Neural progenitor cell (in vitro differentiated cells): ENCODE measurements around the gene NPB. TPM values are rescaled to one million over a fixed set of nuclear protein-coding genes. Genes with fewer than 3 reads are reported as not detected.

Experiments
- DNase-seq: peaks from one replicate; pipeline ENCODE4 v3.0.0-alpha.2; 2016; ENCODE audit warnings: low spot score
- H2AFZ ChIP-seq: fragments of 200-600 bp; sonication (generic); replicated peaks from 2 replicates; pipeline ENCODE4 v1.6.1; 2016; ENCODE audit warnings: antibody characterized with exemption
- H3F3A ChIP-seq: fragments of 200-600 bp; sonication (generic); 2 replicates; pipeline ENCODE4 v1.6.1; 2016; ENCODE audit warnings: antibody characterized with exemption, low read depth
- H3K27ac ChIP-seq: fragments of 200-600 bp; sonication (generic); 2 replicates; pipeline ENCODE4 v1.5.1; 2016; ENCODE audit warnings: mild to moderate bottlenecking
- H3K27me3 ChIP-seq: fragments of 200-600 bp; sonication (generic); 2 replicates; pipeline ENCODE4 v1.6.1; 2016; ENCODE audit warnings: mild to moderate bottlenecking, moderate library complexity
- H3K36me3 ChIP-seq: fragments of 200-600 bp; sonication (generic); 2 replicates; pipeline ENCODE4 v1.5.1; 2016
- H3K4me1 ChIP-seq: fragments of 200-600 bp; sonication (generic); 2 replicates; pipeline ENCODE4 v1.6.1; 2016; ENCODE audit warnings: mixed run types
- H3K4me2 ChIP-seq: fragments of 200-600 bp; sonication (generic); 2 replicates; pipeline ENCODE4 v1.6.1; 2016
- H3K4me3 ChIP-seq: fragments of 200-600 bp; sonication (generic); 2 replicates; pipeline ENCODE4 v1.5.1; 2016
- H3K79me2 ChIP-seq: fragments of 200-600 bp; sonication (generic); 2 replicates; pipeline ENCODE4 v1.6.1; 2016; ENCODE audit warnings: low read depth
- H3K9ac ChIP-seq: fragments of 200-600 bp; sonication (generic); 2 replicates; pipeline ENCODE4 v1.6.1; 2016
- H3K9me3 ChIP-seq: fragments of 200-600 bp; sonication (generic); 2 replicates; pipeline ENCODE4 v1.5.1; 2016; ENCODE audit warnings: low read depth
- H4K20me1 ChIP-seq: fragments of 200-600 bp; sonication (generic); 2 replicates; pipeline ENCODE4 v1.6.1; 2016; ENCODE audit warnings: low read depth
- H3K27ac Mint-ChIP-seq: 3 replicates; pipeline ENCODE4 v1.8.0; 2021; ENCODE audit warnings: mixed read lengths
- H3K27me3 Mint-ChIP-seq: 2 replicates; pipeline ENCODE4 v1.8.0; 2022; ENCODE audit warnings: low read depth, mild to moderate bottlenecking, inconsistent platforms, moderate library complexity, mixed read lengths; ENCODE audit not compliant: insufficient read depth
- H3K36me3 Mint-ChIP-seq: 3 replicates; pipeline ENCODE4 v1.8.0; 2021; ENCODE audit warnings: mixed read lengths
- H3K4me1 Mint-ChIP-seq: 3 replicates; pipeline ENCODE4 v1.8.0; 2021; ENCODE audit warnings: mixed read lengths
- H3K4me3 Mint-ChIP-seq: 3 replicates; pipeline ENCODE4 v1.8.0; 2021; ENCODE audit warnings: mild to moderate bottlenecking, moderate library complexity, mixed read lengths
- H3K9me3 Mint-ChIP-seq: 3 replicates; pipeline ENCODE4 v1.8.0; 2020; ENCODE audit warnings: mixed read lengths
- EZH2 ChIP-seq: fragments of 200-600 bp; sonication (generic); IDR thresholded peaks from 2 replicates; pipeline ENCODE4 v1.6.1; 2017; ENCODE audit warnings: antibody characterized with exemption, mild to moderate bottlenecking, moderate library complexity
- EZH2phosphoT487 ChIP-seq: fragments of 200-600 bp; sonication (generic); IDR thresholded peaks from 2 replicates; pipeline ENCODE4 v1.6.1; 2017; ENCODE audit warnings: antibody characterized with exemption
- total RNA-seq: library from RNA; depleted of rRNA; stranded (reverse); fragments of >200 nt; gene quantifications from 2 replicates; pipeline ENCODE4 v1.2.3, GENCODE V29; 2015; ENCODE audit warnings: low replicate concordance
- TF ChIP-seq, protein P1 (sequence below): fragments of 200-600 bp; sonication (generic); IDR thresholded peaks from 2 replicates; pipeline ENCODE4 v1.5.1; 2017; ENCODE audit warnings: antibody characterized with exemption, mild to moderate bottlenecking

Gene NPB
- total RNA-seq, 1 donor from 2014 or later = not detected

DNA sequence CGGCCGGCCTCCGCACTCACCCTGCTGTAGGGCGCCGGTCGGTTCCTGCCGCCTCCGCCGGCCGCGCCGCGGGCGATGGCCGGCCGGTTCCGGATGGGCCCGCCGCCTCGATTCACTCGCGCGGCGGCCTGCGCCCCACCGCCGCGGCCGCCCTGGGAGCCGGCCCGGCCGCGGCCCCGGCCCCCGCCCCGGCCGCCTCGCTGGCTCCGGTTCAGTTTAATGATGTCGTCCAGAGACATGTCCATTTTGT is 10.8 kb upstream of the NPB start:
- H3K4me2 ChIP-seq = peak overlapping the region; percentile 83

DNA sequence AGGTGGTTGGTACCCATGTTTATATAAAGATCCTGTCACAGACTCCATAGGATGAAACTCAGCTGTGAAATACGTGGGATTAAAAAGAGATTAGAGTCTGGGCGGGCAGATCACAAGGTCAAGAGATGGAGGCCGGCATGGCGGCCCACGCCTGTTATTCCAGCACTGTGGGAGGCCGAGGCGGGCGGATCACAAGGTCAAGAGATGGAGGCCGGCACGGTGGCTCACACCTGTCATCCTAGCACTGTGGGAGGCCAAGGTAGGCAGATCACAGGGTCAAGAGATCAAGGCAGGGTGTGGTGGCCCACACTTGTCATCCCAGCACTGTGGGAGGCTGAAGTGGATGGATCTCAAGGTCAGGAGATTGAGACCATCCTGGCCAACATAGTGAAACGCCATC is 6.6 kb upstream of the NPB start:
- Histone ChIP-seq H3K4me2 (no peak overlapping the region), H3K79me2 (peaks cover 33% of the 10 kb centered on the region), H3K4me3 (no peak overlapping the region), H3K27me3 (no peaks in the 10 kb centered on the region), H3K27ac (no peak overlapping the region), H3K9me3 (no peaks in the 10 kb centered on the region), H4K20me1 (peaks cover 37% of the 10 kb centered on the region), H3K9ac (no peak overlapping the region), H3K4me1 (peaks cover under 1% of the 10 kb centered on the region), H3K36me3 (no peaks in the 10 kb centered on the region), H3F3A (peaks cover 17% of the 10 kb centered on the region), H2AFZ (no peak overlapping the region)
- Mint-ChIP-seq H3K27ac (no peak overlapping the region), H3K4me3 (no peak overlapping the region), H3K9me3 (no peaks in the 10 kb centered on the region), H3K27me3 (peaks cover 4% of the 10 kb centered on the region), H3K4me1 (peaks cover 9% of the 10 kb centered on the region), H3K36me3 (peaks cover 13% of the 10 kb centered on the region)
- no peak for TF ChIP-seq EZH2phosphoT487
- TF ChIP-seq EZH2 = no peak
- TF ChIP-seq, protein P1, sequence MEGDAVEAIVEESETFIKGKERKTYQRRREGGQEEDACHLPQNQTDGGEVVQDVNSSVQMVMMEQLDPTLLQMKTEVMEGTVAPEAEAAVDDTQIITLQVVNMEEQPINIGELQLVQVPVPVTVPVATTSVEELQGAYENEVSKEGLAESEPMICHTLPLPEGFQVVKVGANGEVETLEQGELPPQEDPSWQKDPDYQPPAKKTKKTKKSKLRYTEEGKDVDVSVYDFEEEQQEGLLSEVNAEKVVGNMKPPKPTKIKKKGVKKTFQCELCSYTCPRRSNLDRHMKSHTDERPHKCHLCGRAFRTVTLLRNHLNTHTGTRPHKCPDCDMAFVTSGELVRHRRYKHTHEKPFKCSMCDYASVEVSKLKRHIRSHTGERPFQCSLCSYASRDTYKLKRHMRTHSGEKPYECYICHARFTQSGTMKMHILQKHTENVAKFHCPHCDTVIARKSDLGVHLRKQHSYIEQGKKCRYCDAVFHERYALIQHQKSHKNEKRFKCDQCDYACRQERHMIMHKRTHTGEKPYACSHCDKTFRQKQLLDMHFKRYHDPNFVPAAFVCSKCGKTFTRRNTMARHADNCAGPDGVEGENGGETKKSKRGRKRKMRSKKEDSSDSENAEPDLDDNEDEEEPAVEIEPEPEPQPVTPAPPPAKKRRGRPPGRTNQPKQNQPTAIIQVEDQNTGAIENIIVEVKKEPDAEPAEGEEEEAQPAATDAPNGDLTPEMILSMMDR = no peak
- no peak for DNase-seq

More for the DNA sequence above, 10.8 kb upstream of the NPB start:
- no peak overlapping the region for H3K27ac ChIP-seq
- H3K27ac Mint-ChIP-seq = peak overlapping the region; percentile 82
- H3K9ac ChIP-seq = peak overlapping the region; percentile 96
- no peak overlapping the region for H2AFZ ChIP-seq
- H4K20me1 ChIP-seq = peaks cover 20% of the 10 kb centered on the region
- no peaks in the 10 kb centered on the region for H3K9me3 Mint-ChIP-seq
- H3K36me3 Mint-ChIP-seq = peaks cover 21% of the 10 kb centered on the region
- peaks cover 3% of the 10 kb centered on the region for H3K27me3 Mint-ChIP-seq
- peaks cover 23% of the 10 kb centered on the region for H3F3A ChIP-seq
- TF ChIP-seq, protein P1 = no peak
- TF ChIP-seq EZH2 (no peak), EZH2phosphoT487 (no peak)
- peaks cover 12% of the 10 kb centered on the region for H3K36me3 ChIP-seq
- DNase-seq = no peak
- no peaks in the 10 kb centered on the region for H3K27me3 ChIP-seq
- H3K4me1 ChIP-seq = peaks cover 7% of the 10 kb centered on the region
- H3K4me3 Mint-ChIP-seq = peak overlapping the region; percentile 95
- peak overlapping the region; percentile 87 for H3K4me3 ChIP-seq
- H3K9me3 ChIP-seq = no peaks in the 10 kb centered on the region
- peaks cover 16% of the 10 kb centered on the region for H3K4me1 Mint-ChIP-seq
- H3K79me2 ChIP-seq = peaks cover 68% of the 10 kb centered on the region

DNA sequence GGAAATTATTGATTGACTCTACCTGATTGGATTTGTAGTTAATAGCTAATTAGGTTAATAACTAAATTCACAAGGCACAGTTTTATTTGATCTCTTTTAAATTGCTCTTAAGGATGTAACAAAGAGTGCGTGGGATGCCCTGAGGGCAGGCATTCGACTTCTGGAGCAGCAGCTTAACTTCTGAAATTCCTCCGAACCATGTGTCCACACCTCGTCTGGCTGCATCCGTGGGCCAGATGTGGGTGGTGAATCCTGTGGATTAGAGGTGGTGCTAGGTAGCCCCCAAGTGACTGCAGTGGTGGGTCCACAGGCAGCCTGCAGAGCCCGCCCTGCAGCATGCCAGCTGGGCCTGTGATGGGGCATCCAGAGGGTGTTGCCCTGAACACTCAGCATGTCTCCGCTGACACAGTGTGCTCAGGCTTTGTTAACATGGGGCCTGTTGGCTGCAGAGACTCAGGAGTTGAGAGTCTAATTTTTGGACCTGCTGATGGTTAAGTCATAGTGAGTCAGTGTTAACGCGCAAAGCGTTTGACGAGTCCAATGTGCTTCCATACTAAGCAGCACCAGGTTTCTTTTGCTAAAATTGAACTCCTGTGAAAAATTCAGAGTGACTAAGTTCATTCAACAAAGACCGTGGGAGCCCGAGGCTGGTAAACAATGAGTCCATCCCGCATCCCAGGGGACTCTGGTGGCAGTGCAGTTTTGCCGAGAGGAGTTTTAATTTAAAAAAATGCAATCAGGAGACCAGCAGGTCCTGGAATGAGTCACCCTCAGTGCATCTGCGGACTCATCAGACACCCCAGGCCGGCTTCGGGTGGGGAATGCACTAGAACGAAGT is 3.8 kb upstream of the NPB start:
- DNase-seq = no peak
- Histone ChIP-seq H4K20me1 (peaks cover 37% of the 10 kb centered on the region), H3K9me3 (no peaks in the 10 kb centered on the region), H3K4me3 (no peak overlapping the region), H3K36me3 (no peaks in the 10 kb centered on the region), H3K27ac (no peak overlapping the region), H3K27me3 (peaks cover 28% of the 10 kb centered on the region), H3K79me2 (peaks cover 12% of the 10 kb centered on the region), H3F3A (peaks cover 21% of the 10 kb centered on the region), H3K4me2 (no peak overlapping the region), H3K9ac (no peak overlapping the region), H2AFZ (no peak overlapping the region), H3K4me1 (peaks cover 5% of the 10 kb centered on the region)
- Mint-ChIP-seq H3K4me1 (peaks cover 10% of the 10 kb centered on the region), H3K27ac (no peak overlapping the region), H3K4me3 (no peak overlapping the region), H3K9me3 (no peaks in the 10 kb centered on the region), H3K36me3 (peaks cover 18% of the 10 kb centered on the region), H3K27me3 (peaks cover 15% of the 10 kb centered on the region)
- TF ChIP-seq EZH2 (no peak), EZH2phosphoT487 (no peak)
- TF ChIP-seq, protein P1 = no peak
